GM21786 (cell line): ENCODE results near the gene APH1B.
"Not testable (repeated sequence)": the region's sequence is repeated elsewhere in the genome, so short reads cannot be mapped to it uniquely, and the experiment has no call there.

ENCODE experiments used
- ATAC-seq: cut with Tn5 transposase; IDR thresholded peaks from one replicate; pipeline ENCODE4 v1.9.1; 2021; ENCODE audit not compliant: unreplicated experiment

The APH1B gene

DNA sequence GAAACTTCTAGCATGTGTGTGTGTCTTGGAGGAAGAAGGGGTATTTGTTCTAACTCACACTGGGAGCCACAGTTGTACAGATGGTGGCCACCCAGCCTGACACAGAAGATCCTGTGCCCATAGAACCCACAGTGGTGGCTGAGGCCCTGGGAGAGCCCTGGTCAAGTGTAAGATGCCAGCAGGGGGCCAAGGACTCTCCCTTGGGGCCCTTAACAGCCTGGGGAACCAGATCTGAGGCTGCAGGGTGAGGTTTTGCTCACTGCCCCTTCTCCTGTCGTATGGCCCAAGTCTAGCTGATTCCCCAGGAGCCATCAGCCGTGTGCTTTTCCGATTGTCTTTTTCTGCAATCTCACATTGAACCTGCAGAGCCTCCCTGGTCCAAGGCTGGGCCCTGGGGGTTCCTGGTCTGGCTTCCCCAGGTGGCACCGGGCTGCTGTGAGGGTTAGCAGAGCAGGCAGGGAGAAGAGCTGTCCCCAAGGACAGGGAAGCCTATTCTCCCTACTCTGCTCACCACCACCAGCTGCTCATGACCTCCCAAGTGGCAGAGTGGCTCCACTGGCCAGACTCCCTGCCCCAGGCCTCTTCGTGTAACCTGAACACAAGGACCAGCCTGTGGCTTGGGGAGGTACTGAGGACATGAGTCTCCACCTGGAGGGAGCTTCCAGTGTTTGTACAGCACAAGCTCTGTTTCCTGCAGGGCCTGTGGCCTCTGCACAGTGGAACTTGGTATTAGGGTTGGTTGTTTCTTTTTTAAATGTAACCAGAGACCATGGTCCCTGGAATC, 52.4 kb downstream of the APH1B start:
- ATAC-seq: no peak

DNA sequence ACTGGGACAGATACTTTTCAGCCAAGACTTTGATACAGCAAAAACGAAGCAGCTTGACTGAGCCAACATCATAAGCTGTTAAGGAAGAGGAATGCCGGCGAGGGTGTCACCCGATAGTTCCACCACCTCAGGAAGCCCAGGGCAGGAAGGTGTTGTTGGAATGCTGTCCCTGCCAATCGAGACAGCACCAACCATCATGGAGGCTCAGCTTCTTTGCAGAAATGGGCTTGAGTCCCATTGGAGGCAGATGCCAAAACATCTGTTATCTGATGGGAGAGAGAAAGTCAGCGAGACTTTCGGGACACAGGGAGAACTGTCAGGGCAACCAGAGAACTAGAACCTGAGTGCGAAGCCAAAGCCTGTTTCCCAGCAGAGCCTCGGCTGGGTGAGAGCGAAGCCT, 53.5 kb downstream of the APH1B start:
- no peak for ATAC-seq

DNA sequence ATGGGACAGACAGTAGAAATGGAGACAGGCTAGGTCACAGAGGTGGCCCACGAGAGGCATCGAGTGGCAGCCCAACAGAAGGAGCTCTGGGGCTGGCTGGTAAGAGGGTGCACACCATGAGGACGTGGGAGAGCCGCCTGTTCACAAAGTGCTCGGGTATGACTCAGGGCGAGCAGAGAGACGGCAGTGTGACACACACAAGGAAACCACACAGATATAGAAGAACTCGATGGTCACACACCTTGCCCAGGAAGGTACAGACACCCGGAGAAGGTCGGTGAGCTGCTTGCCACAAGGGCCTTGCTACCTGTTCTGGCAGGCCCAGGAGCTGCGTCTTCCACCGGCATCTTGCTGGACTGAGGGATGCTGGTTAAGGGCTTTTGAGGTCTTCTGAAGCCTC, 54.1 kb downstream of the APH1B start:
- ATAC-seq: no peak

DNA sequence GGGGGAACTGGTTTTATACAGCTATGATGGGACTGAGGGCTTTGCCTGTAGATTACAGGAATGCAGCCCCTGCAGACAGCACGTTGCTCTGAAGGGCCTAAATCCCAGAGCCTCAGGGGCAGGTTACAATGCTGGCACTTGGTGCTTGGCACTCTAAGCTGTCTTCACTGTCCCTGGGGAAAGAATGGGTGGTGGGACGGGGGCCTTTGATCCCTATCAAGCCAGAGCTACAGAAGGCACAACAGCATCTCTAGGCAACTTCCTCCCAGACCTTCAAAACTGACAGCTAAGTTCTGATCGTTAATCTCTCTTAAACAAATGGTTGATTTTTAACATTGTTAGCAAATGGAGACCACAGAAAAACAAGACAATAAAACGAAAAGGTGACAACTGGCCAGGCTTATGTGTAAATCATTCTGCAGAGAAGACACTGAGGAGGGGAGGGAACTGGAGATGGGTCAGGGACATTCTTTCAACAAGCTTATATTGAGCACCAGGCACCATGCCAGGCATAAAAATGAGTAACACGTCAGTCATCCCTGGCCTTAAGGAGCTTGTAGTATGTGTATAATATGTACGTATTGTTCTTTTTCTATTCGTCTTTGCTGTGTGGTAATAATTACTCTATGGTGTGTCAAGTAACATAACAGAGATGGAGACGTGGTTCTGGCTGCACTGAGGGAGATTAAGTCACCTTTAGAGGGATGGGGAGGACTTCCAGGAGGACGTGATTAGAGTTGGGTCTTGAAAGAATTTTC, 55.1 kb downstream of the APH1B start:
- ATAC-seq: no peak

DNA sequence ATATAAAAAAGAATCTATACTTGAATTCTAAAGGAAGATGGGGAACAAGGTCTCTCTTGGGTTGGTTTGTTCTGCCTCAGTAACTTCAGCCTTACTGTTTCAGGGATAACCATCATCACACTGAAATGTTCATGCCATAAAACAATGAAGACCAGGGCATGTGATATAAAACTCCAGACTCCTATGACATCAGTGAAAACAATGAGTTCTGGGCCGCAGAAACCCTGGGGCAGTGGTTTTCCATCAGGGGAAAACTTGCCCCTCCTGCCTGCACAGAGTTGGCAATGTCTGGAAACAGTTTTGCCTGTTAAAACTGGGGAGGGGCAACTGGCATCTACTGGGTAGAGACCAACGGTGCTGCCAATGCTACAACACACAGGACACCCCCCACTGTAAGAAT, 57.4 kb downstream of the APH1B start:
- no peak for ATAC-seq

DNA sequence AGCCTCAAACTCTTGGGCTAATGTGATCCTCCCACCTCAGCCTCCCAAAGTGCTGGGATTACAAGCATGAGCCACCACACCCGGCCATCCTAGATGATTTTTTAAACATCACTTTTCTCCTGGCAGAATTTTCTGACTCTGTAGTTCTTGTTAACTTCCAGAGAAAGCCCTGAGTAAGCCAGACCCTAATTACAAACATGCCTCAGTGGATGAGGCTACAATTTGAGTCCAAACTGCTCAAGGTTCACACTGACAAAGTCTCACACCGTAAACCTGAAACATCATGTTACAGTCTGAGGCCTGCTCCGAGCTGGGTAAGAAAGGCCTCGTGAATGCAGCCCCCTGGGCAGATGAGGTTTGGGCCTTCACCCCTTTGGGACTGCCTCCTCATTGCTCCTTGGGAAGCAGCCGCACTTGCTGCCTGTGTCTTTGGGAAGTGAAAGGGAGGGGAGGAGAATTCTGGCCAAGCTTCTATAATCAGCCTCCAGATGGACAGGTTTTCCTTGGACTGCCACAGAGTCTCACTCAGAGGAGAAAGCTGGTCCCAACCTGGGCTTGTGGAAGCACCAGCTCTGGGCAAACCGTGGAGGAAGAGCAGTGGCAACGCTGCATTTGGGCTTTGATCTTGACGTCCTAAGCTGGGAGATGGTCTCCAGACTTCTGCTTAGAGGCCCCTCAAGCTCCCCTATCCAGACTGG, 58.3 kb downstream of the APH1B start:
- ATAC-seq: no peak

DNA sequence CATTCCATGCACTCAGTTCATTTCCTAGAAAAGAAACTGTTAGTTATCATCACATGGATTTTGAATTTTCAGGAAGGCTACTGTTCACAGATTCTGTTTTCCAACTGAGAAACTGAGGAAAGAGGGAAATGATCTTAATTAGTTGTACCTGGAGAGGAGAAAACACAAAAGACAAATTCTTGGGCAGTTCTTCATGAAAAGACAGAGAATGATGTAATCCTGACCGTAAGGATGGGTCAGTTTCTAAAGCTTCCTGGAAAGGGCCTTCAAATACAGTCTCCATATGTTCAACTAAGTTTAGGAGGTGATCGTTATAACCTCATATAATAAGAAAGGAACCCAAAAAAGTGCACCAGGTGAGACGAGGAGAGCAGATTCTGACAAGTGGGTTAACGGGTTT, 59.6 kb downstream of the APH1B start:
- no peak for ATAC-seq

DNA sequence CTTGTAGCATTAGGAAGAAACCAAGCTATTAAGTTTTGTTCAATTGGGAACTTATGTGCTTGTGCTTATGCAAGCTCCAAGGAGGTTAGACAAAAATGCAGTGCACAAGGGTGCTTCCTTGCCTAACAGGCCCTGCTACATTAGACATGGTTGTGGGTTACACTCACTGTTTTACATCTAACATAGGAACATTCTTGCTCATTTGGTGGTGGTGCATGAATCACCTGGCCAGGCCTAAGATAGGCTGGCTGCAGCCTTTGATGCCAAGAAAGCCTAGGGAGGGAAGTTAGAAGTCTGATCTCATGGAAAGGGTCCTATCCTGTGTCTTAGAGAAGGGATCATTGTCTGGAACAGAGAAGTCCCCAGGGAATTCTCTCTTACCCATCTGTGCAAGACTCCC, 60.8 kb downstream of the APH1B start:
- ATAC-seq: no peak

DNA sequence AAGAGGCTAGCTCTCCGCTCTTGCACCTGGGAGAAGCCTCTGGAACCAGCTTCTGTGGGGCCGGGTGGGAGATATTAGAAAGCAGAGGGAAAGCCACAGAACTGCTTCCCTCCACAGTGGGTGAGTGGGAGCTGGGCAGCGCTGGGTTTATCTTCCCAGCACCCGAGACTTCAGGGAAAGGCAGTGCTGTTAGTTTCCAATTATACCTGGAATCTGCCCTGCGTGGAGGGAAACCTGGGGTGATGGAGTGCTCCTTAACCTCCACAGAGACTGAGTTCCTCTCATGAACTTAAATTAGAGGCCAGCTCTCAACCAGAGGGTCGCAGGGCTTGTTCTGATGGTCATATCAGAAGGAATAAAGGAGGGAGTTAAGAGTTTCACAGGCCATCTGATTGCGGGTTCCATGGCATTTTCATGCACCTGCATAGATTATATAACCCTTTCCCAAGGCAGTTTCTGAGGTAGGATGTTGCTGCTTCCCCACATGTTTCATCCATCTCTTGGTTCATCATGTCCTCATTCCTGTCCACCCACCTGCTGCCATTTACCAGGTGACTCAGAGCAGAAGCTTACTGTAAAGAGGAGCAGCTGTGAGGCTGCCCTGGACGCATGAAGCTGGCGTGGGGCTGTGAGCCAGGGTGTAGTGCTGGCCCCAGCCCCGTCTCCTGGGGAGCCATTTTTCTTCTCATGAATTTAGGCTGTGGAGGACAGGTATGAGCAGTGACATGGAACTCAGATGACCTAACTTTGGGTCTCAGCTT, 61.8 kb downstream of the APH1B start:
- ATAC-seq: no peak

DNA sequence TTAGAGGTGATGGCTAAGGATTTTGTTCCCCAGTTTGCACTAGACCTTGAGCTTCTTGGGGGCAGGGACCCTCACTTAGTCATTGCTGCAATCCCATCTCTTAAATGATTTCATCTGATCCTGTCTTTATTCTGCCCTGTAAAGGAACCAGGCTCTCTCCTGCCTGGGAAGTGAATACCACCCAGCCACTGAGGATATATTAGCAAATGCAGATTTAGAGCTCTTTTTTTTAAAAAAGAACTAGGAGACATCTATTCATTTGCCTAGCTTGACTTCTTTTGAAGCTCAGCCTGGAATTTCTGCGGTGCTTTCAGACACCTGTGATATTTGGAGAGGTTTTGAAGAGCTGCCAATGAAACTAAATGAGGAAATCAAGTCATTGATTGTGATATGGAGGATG, 62.4 kb downstream of the APH1B start:
- ATAC-seq: no peak

DNA sequence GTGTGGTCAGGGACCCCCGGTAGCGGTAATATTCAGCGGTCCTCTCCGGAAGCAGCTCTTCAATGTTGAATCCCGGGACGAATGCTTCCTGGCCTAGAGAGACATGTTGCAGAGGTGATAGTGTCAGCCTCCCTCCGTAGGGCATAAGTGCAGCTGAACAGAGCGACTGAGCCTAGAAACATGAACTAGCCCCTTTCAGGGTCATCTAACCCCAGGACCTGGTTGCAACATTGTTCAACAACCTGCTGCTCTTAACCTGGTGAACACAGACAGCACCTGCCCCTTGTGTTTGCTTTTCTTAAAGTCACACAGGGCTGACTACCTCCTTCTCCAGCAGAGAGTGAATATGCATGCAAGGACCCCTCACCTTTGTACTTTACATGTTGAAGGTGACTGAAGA, 62.9 kb downstream of the APH1B start:
- no peak for ATAC-seq

DNA sequence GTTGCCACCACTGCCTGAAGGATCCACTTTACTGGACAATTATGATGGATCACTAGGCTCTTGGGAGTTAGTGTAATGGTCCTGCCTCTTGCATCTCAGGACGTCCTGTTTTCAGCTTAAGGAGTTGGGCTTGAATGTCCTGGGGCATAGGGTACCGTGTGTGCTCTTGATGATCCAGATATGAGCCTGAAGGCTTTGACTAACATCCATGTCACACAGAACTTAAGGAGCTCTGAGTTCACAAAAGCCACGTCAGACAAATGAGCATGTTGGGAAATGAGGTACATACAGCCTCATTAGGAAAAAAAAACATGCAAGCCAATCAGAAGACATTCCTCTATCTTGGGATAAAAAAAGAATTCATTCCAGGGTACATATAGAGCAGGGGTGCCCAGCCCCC, 63.5 kb downstream of the APH1B start:
- ATAC-seq: no peak

DNA sequence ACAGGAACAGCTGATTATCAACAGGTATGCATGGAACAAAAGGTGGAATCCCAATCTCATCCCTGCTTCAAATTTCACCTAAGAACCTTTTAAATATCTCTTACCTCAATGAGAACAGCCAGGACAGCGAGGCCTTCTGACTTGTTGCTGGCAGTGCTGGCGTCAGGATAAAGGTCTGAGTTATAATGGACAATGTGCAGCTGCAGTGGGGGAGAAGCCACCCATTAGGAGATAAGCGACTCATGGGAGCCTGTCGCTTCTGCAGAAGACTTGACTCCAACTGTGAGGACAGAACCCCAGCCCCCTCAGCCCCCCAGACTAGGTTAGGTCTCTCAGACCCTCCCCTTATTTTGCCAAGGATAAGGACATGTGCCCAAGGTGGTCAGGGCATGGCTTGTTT, 64.5 kb downstream of the APH1B start:
- ATAC-seq: no peak

DNA sequence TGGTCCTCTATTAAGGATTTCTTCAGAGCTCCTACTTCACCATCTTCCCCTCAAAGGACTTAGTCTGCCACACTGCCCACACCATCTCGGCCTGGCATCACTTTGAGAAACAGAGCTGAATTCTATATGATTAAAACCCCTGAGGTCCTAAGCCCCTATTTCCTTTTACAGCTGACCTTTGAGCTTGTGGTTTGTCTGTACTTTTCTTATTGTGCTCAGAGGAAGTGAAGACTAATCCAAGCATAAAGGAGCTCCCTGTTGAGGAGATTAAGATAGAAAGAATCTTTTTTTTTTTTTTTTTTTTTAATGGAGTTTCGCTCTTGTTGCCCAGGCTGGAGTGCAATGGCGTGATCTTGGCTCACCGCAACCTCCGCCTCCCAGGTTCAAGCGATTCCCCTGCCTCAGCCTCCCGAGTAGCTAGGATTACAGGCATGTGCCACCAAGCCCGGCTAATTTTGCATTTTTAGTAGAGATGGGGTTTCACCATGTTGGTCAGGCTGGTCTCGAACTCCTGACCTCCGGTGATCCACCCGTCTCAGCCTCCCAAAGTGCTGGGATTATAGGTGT, 65.7 kb downstream of the APH1B start:
- not testable (repeated sequence) for ATAC-seq

DNA sequence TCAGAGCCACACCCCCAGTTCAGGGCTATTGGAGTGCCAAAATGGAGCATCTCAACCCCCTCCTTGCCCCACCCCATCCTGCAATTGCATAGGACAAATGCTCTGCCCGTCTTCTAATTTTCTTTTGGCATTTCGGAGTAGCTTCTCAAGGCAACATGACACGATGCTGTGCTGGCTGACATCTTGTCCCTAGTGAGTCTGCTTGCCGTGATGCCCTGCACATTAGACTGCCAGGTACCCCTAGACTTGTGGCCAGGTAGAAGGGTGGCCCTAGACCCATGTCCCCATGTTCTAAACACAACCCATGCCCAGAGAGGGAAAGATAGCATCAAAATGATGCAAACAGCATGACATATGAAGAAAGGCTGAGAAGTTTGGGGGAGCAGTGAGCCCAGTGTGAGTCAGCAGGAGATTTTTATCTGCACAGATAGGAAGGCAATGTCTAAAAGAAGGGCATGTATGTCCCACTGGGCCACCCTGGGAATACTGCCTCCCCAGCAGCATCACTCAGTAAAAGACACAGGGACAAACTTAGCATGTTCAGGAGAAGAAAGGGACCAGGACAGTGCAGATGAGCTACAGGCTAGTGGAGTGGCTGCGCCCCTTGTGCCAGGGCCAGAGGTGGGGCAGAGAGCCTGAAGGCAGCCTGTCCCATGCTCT, 67.5 kb downstream of the APH1B start:
- ATAC-seq: no peak

DNA sequence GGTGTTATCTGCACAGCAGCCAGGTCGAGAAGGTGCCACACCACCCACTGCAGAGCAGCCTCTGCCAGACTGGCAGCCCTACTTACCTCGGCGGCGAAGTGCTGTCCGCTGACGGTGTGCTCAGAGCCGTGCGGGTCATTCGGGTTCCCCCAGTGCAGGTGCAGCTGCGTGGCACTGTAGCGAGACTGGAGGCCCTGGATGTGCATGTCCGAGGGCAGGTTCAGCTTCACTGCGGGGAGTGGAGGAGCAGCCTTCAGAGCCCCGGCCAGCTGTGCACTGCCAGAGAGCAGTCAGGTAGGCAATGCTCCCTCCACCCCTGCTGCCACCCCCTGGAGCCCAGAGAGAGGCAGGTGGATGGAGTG, 68.0 kb downstream of the APH1B start:
- ATAC-seq: no peak

DNA sequence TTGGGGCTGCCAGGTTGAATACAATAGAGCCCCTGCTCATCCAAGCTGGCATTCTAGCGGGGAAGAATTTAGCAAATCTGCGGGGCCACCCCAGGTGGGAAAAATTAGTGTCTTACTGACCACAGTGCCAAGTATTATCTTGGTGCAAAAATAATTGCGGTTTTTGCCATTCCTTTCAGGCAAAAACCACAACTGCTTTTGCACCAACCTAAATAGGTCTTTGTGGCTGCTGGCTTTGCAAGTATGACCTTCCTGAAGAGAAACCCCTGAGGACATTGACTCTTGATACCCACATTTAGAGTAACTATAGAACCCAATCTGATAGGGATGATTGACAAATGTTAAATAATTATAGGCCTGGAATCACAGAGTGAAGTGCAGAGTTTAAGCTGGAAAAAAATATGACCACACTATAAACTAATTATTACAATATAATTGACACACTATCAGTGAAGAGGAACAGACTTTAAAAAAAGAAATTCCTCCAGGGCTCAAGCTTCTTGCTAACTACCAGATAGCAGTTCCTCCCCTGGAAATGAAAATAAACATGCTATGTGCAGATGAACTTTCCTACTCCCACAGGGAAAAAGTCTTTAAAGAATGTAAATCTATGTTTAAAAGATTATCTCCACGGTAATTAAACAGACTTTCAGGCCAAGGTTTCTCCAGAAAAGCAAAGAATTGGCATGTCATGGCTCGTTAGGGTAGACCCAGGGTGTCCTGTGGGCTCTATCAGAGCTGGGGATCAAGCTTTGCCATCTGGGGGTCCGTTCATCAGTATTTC, 69.9 kb downstream of the APH1B start:
- ATAC-seq: no peak

DNA sequence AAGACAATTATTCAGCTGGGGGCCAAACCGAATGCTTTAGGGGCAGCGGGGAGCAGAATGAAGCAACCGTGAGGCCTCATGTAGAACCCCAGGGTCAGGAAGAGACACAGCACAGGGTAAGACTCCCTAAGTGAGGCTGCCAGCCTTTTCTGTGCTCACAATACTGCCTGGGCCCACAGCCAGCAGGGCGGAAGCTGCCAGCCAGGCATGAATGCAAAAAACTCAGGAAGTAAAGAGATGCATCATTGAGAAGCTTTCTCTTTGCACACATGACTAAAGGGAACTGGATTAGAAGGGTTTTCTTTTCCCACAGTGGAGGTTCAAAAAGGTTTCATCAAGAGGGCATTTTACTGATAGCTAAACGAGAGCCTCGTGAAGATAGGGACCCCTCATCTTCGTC, 71.0 kb downstream of the APH1B start:
- ATAC-seq: no peak

DNA sequence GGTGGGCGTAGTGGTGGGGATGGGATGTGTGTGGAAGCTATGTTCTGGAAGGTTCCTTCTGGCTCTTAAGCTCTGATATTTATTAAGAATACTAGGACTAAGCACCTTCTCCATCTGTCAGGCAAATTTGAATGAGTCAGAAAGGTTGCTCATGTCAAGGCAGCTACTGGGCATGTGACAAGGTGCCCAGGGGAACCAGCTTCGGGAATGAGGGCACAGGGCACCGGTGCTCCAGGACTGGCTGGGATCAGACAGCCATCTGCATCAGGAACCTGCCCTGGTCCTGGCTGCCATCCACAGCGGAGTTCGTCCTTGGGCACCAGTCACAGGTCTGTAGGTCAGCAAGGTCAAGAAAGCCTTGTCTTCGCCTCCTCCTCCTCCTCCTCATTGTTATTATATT, 71.8 kb downstream of the APH1B start:
- ATAC-seq: no peak

DNA sequence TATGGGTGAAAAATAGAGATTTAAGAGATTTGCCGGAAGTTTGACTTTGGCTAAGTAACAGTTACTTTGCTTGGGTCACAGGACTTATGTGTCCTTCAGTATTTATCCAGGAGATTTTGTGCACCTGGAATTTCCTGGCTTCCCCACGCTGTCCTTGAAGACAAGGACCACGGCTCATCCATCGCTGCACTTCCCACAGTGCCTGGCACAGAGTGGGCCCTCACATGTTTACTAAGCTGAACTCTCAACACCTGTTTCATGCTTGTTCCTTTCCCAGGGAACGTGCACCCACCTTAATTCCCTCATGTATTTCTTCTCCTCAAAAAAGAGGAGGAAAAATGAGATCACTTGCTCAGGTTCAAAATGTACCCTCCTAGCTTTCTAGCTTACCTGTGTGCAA, 72.2 kb downstream of the APH1B start:
- ATAC-seq: no peak
